Thymus (tissue), 11 donors: ENCODE measurements around the gene LTBP1. TPM values are rescaled to one million over a fixed set of nuclear protein-coding genes. Genes with fewer than 3 reads are reported as not detected.
"Not testable (repeated sequence)": the region's sequence is repeated elsewhere in the genome, so short reads cannot be mapped to it uniquely, and the experiment has no call there.

Experiments used
- DNase-seq, 9 donors: peaks; one replicate each; pipeline ENCODE4 v3.0.0-alpha.2; 2013; ENCODE audit warnings: low spot score in 9 of 9, low read depth in 6 of 9, missing footprints in 1 of 9
- H3K27ac ChIP-seq, 2 donors: one replicate each; pipeline ENCODE4 v1.5.1; 2013; ENCODE audit warnings: control low read depth in 1 of 2, low read depth in 1 of 2, low read length in 1 of 2, mild to moderate bottlenecking in 1 of 2, moderate library complexity in 1 of 2
- H3K27me3 ChIP-seq, 2 donors: one replicate each; pipeline ENCODE4 v1.5.1; 2013; ENCODE audit warnings: low read length in 1 of 2; ENCODE audit not compliant: control insufficient read depth in 2 of 2, insufficient read depth in 1 of 2
- H3K36me3 ChIP-seq, 2 donors: one replicate each; pipeline ENCODE4 v1.5.1; 2013; ENCODE audit warnings: low read length in 1 of 2, mild to moderate bottlenecking in 1 of 2, moderate library complexity in 1 of 2; ENCODE audit not compliant: control insufficient read depth in 2 of 2, insufficient read depth in 2 of 2
- H3K4me1 ChIP-seq, 2 donors: one replicate each; pipeline ENCODE4 v1.5.1; 2013; ENCODE audit warnings: low read length in 2 of 2; ENCODE audit not compliant: control insufficient read depth in 2 of 2, insufficient read depth in 2 of 2
- H3K4me3 ChIP-seq, 2 donors: one replicate each; pipeline ENCODE4 v1.5.1; 2013; ENCODE audit warnings: low read length in 2 of 2, control low read depth in 1 of 2, mild to moderate bottlenecking in 1 of 2
- H3K9me3 ChIP-seq, 2 donors: one replicate each; pipeline ENCODE4 v1.5.1; 2013; ENCODE audit warnings: low read length in 1 of 2, mild to moderate bottlenecking in 1 of 2; ENCODE audit not compliant: control insufficient read depth in 2 of 2, insufficient read depth in 1 of 2
- WGBS: extraction: QIAGEN DNeasy Blood & Tissue Kit; methylation state at CpG from one replicate; pipeline ENCODE4 v1.1.7; 2013; 5-methylcytosine and 5-hydroxymethylcytosine counted together
- polyA plus RNA-seq: library from polyadenylated mRNA; stranded (reverse); fragments of 200-250 nt; gene quantifications from one replicate; pipeline ENCODE4 v1.2.3, GENCODE V29; 2013
- total RNA-seq: library from RNA; stranded (reverse); fragments of 120-200 nt; gene quantifications from one replicate; pipeline ENCODE4 v1.2.4, GENCODE V29; 2013
- donor health status: healthy.

The LTBP1 gene
- total and polyA plus RNA-seq, 2 donors: 13.3 to 17.7 TPM

DNA sequence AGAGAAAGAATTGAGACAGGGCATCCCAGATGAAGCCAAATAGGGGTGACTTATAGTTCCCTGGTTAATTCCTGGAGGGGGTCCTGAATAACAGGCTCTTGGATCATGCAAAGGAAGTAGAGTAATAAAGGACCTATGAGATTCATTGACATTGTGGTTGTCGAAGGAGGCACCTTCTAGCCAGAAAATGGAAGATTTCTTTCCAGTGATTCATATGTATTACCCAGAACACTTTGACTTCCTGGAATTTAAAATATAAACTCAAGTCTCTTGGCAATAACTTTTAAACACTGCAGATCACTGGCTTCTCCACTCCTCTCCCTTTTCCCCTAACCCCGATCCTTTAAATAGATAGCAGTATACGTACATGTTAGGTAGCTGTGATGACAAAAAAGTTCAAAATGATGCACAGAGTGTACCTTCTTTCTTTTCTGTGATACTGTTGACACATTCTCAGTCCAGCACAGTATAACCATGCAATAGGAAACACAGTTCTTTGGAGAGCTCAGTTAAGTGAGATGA lies 211.8 kb downstream of the LTBP1 start:
- H3K27me3 ChIP-seq: no peaks in the 10 kb centered on the region
- H3K27ac ChIP-seq: no peak overlapping the region
- no peak for DNase-seq
- WGBS: 97% methylated on average over 3 of the region's 3 CpGs
- H3K4me3 ChIP-seq: no peak overlapping the region
- H3K36me3 ChIP-seq: no peaks in the 10 kb centered on the region
- no peaks in the 10 kb centered on the region for H3K4me1 ChIP-seq
- no peaks in the 10 kb centered on the region for H3K9me3 ChIP-seq

DNA sequence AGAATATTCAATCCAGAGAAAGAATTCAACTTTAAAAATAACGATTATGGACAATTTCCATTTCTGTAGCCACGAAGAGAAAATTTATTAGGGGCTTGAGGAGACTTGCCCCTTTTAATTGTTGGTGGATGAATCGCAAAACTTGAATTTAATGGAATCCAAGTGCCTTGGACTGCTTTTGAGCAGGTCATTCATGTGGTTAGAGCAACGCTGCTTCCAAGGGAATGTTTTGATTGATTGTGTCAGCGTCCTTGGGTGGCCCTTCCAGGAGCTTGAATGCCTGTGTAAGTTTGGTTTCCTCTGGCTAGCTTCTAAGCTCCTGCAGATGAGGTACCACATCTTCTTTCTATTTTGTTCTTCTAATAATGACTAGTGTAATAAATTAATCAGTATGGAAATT lies 213.4 kb downstream of the LTBP1 start:
- WGBS: 94% methylated on average over 5 of the region's 5 CpGs
- H3K36me3 ChIP-seq: no peaks in the 10 kb centered on the region
- no peak overlapping the region for H3K4me3 ChIP-seq
- no peaks in the 10 kb centered on the region for H3K9me3 ChIP-seq
- no peaks in the 10 kb centered on the region for H3K27me3 ChIP-seq
- H3K4me1 ChIP-seq: no peaks in the 10 kb centered on the region
- DNase-seq: no peak
- H3K27ac ChIP-seq: no peak overlapping the region

- no peaks in the 10 kb centered on the region for H3K27me3 ChIP-seq
- 72% methylated on average over 5 of the region's 5 CpGs for WGBS
- no peaks in the 10 kb centered on the region for H3K36me3 ChIP-seq
- H3K4me3 ChIP-seq: no peak overlapping the region
- no peak for DNase-seq
- no peaks in the 10 kb centered on the region for H3K4me1 ChIP-seq
- no peaks in the 10 kb centered on the region for H3K9me3 ChIP-seq
- H3K27ac ChIP-seq: no peak overlapping the region
These were observed 219.6 kb downstream of the LTBP1 start for GRCh38 chr2:33166287-33166881.

- no peaks in the 10 kb centered on the region for H3K27me3 ChIP-seq
- no peak overlapping the region for H3K27ac ChIP-seq
- no peaks in the 10 kb centered on the region for H3K9me3 ChIP-seq
- H3K36me3 ChIP-seq: no peaks in the 10 kb centered on the region
- 96% methylated on average over 3 of the region's 3 CpGs for WGBS
- H3K4me3 ChIP-seq: no peak overlapping the region
- DNase-seq: no peak
- no peaks in the 10 kb centered on the region for H3K4me1 ChIP-seq
These were observed 221.0 kb downstream of the LTBP1 start for GRCh38 chr2:33167622-33168245.

- Histone ChIP-seq H3K4me1 (no peaks in the 10 kb centered on the region), H3K36me3 (no peaks in the 10 kb centered on the region), H3K9me3 (no peaks in the 10 kb centered on the region), H3K27me3 (no peaks in the 10 kb centered on the region), H3K4me3 (no peak overlapping the region), H3K27ac (no peak overlapping the region)
- no peak for DNase-seq
These were observed 221.7 kb downstream of the LTBP1 start for GRCh38 chr2:33168425-33168824.

DNA sequence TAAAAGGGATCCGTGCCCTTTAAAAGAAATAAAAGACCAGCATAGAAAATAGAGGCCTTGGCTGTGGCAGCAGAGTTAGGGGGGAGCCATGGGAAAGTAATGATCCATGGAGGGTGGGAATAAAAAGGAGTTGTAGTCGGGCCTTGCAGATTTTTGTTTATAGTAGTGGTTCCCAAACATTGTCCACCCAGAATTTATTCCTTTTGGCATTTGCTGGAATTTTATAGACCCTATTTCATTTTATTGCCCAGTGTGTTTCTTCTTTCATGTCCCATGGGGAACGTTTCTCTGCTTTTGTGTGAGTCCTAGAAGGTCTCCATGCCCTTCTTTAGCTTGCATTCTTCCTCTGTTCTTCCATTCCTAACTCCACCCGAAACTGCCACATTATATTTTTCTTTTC lies 222.2 kb downstream of the LTBP1 start:
- WGBS: 92% methylated on average over 4 of the region's 4 CpGs
- no peaks in the 10 kb centered on the region for H3K27me3 ChIP-seq
- H3K9me3 ChIP-seq: no peaks in the 10 kb centered on the region
- DNase-seq: no peak
- no peak overlapping the region for H3K27ac ChIP-seq
- no peaks in the 10 kb centered on the region for H3K4me1 ChIP-seq
- no peak overlapping the region for H3K4me3 ChIP-seq
- no peaks in the 10 kb centered on the region for H3K36me3 ChIP-seq

DNA sequence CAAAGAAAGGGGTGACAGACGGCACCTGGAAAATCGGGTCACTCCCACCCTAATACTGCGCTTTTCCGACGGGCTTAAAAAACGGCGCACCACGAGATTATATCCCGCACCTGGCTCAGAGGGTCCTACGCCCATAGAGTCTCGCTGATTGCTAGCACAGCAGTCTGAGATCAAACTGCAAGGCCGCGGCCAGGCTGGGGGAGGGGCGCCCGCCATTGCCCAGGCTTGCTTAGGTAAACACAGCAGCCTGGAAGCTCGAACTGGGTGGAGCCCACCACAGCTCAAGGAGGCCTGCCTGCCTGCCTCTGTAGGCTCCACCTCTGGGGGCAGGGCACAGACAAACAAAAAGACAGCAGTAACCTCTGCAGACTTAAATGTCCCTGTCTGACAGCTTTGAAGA lies 223.5 kb downstream of the LTBP1 start:
- H3K9me3 ChIP-seq, H3K27me3 ChIP-seq, H3K4me1 ChIP-seq, H3K27ac ChIP-seq, H3K4me3 ChIP-seq, DNase-seq, H3K36me3 ChIP-seq: not testable (repeated sequence)
- 92% methylated on average over 7 of the region's 16 CpGs for WGBS

DNA sequence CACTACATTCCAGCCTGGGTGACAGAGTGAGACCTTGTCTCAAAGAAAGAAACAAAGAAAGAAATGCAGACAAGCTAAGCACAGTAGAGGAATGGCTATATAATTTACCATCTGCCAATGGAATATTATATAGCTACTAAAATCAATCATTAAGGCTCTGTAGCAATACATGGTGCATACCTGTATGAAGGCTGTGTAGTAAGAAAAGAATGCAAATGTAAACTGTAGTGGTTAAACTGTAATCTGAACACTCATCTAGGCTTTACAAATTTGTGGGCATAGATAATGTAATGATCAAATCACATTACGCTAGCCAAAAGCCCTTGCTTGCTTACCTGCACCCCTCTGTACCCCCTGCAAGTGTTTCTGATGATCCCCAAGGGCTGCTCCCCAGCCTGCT lies 230.9 kb downstream of the LTBP1 start:
- no peaks in the 10 kb centered on the region for H3K9me3 ChIP-seq
- H3K4me3 ChIP-seq: no peak overlapping the region
- no peaks in the 10 kb centered on the region for H3K36me3 ChIP-seq
- H3K27ac ChIP-seq: no peak overlapping the region
- 0% methylated on average over 1 of the region's 1 CpG for WGBS
- H3K27me3 ChIP-seq: no peaks in the 10 kb centered on the region
- DNase-seq: no peak
- H3K4me1 ChIP-seq: no peaks in the 10 kb centered on the region

GRCh38 chr2:33178209-33178608 lies 231.5 kb downstream of the LTBP1 start:
- no peak overlapping the region for H3K4me3 ChIP-seq
- 95% methylated on average over 5 of the region's 5 CpGs for WGBS
- DNase-seq: no peak
- no peaks in the 10 kb centered on the region for H3K36me3 ChIP-seq
- no peaks in the 10 kb centered on the region for H3K4me1 ChIP-seq
- no peaks in the 10 kb centered on the region for H3K27me3 ChIP-seq
- no peak overlapping the region for H3K27ac ChIP-seq
- no peaks in the 10 kb centered on the region for H3K9me3 ChIP-seq
